Endodermal cell (in vitro differentiated cells): ENCODE results near the gene NDFIP2. TPM values are rescaled to one million over a fixed set of nuclear protein-coding genes. Genes with fewer than 3 reads are reported as not detected.

ENCODE experiments used
- DNase-seq: peaks from one replicate; pipeline ENCODE4 v3.0.0-alpha.2; 2017
- H3K27ac ChIP-seq: 2 replicates; pipeline ENCODE4 v1.5.1; 2013; ENCODE audit warnings: mild to moderate bottlenecking, low read depth, low read length, moderate library complexity
- H3K27me3 ChIP-seq: 2 replicates; pipeline ENCODE4 v1.6.1; 2013; ENCODE audit warnings: mild to moderate bottlenecking, low read length, moderate library complexity; ENCODE audit not compliant: insufficient read depth, control insufficient read depth, poor library complexity, severe bottlenecking
- H3K36me3 ChIP-seq: 2 replicates; pipeline ENCODE4 v1.7.0; 2013; ENCODE audit warnings: mild to moderate bottlenecking, low read length, moderate library complexity; ENCODE audit not compliant: control insufficient read depth, insufficient read depth
- H3K4me1 ChIP-seq: one replicate; pipeline ENCODE4 v1.7.0; 2013; ENCODE audit warnings: low read length; ENCODE audit not compliant: control insufficient read depth, insufficient read depth
- H3K4me3 ChIP-seq: 2 replicates; pipeline ENCODE4 v1.5.1; 2013; ENCODE audit warnings: mild to moderate bottlenecking, low read length, moderate library complexity
- H3K9ac ChIP-seq: 2 replicates; pipeline ENCODE4 v1.6.1; 2013; ENCODE audit warnings: mild to moderate bottlenecking, low read length, moderate library complexity; ENCODE audit not compliant: poor library complexity, severe bottlenecking; ENCODE audit errors: extremely low read depth
- H3K9me3 ChIP-seq: 2 replicates; pipeline ENCODE4 v1.6.1; 2013; ENCODE audit warnings: mild to moderate bottlenecking, low read length, moderate library complexity; ENCODE audit not compliant: control insufficient read depth
- H3K27ac Mint-ChIP-seq: 2 replicates; pipeline ENCODE4 v1.8.0; 2020; ENCODE audit warnings: mixed read lengths
- H3K27me3 Mint-ChIP-seq: 2 replicates; pipeline ENCODE4 v1.8.0; 2021; ENCODE audit warnings: mild to moderate bottlenecking, mixed read lengths; ENCODE audit not compliant: insufficient read depth
- H3K36me3 Mint-ChIP-seq: 2 replicates; pipeline ENCODE4 v1.8.0; 2020; ENCODE audit warnings: low read depth, mixed read lengths
- H3K4me1 Mint-ChIP-seq: 2 replicates; pipeline ENCODE4 v1.8.0; 2020; ENCODE audit warnings: mixed read lengths
- H3K4me3 Mint-ChIP-seq: 2 replicates; pipeline ENCODE4 v1.8.0; 2020; ENCODE audit warnings: mild to moderate bottlenecking, moderate library complexity, mixed read lengths
- H3K9me3 Mint-ChIP-seq: 2 replicates; pipeline ENCODE4 v1.8.0; 2020; ENCODE audit warnings: mild to moderate bottlenecking, mixed read lengths
- CTCF ChIP-seq: fragments of 200-600 bp; sonication (generic); conservative IDR thresholded peaks from 2 replicates; pipeline ENCODE4 v1.5.0; 2021; ENCODE audit warnings: antibody characterized with exemption, mild to moderate bottlenecking
- WGBS, 2 experiments: methylation state at CpG; one replicate each; pipeline versions ENCODE4 v1.1.5 to v1.1.7; 2013; ENCODE audit warnings: missing lambda C conversion rate in 2 of 2, mixed read lengths in 1 of 2; ENCODE audit not compliant: insufficient coverage in 1 of 2, insufficient read length in 1 of 2; 5-methylcytosine and 5-hydroxymethylcytosine counted together
- total RNA-seq, 2 donors: library from RNA; stranded (reverse); fragmentation: NEBNext Ultra II Directional in 1 of 2; extraction: Animal tissue kit (Norgen Biotek cat#: 25700) in 1 of 2; gene quantifications; 2 replicates in 1 of 2; 3 replicates in 1 of 2; pipeline ENCODE4 v1.2.1, GENCODE V29; 2021

Gene NDFIP2
- total RNA-seq, 2 donors from 2014 or later = 27.9 to 29.2 TPM

GRCh38 chr13:79492918-79493594 lies 12.1 kb downstream of the NDFIP2 start:
- Histone ChIP-seq H3K27me3 (no peaks in the 10 kb centered on the region), H3K9ac (no peak overlapping the region), H3K36me3 (no peaks in the 10 kb centered on the region), H3K9me3 (no peaks in the 10 kb centered on the region), H3K4me1 (no peaks in the 10 kb centered on the region), H3K4me3 (no peak overlapping the region), H3K27ac (no peak overlapping the region)
- Mint-ChIP-seq H3K4me1 (peaks cover 36% of the 10 kb centered on the region), H3K27ac (no peak overlapping the region), H3K27me3 (no peaks in the 10 kb centered on the region), H3K36me3 (peaks cover 7% of the 10 kb centered on the region), H3K9me3 (no peaks in the 10 kb centered on the region), H3K4me3 (no peak overlapping the region)
- 98 to 100% methylated on average over 2 of the region's 2 CpGs for WGBS, 2 experiments
- TF ChIP-seq CTCF = no peak
- no peak for DNase-seq

- TF ChIP-seq CTCF = no peak
- Histone ChIP-seq H3K4me3 (no peak overlapping the region), H3K27me3 (no peaks in the 10 kb centered on the region), H3K36me3 (no peaks in the 10 kb centered on the region), H3K4me1 (no peaks in the 10 kb centered on the region), H3K27ac (no peak overlapping the region), H3K9me3 (no peaks in the 10 kb centered on the region), H3K9ac (no peak overlapping the region)
- Mint-ChIP-seq H3K4me1 (peaks cover 30% of the 10 kb centered on the region), H3K27me3 (no peaks in the 10 kb centered on the region), H3K4me3 (no peak overlapping the region), H3K36me3 (no peaks in the 10 kb centered on the region), H3K9me3 (no peaks in the 10 kb centered on the region), H3K27ac (no peak overlapping the region)
- WGBS, 2 experiments = 75% methylated on average over 1 of the region's 1 CpG; no CpG with 5 or more reads in 1 of the 2 experiments
- no peak for DNase-seq
Measured at GRCh38 chr13:79496188-79496587, 15.2 kb downstream of the NDFIP2 start.

GRCh38 chr13:79497064-79497463 lies 16.1 kb downstream of the NDFIP2 start:
- Histone ChIP-seq H3K9ac (no peak overlapping the region), H3K4me1 (no peaks in the 10 kb centered on the region), H3K27ac (no peak overlapping the region), H3K36me3 (no peaks in the 10 kb centered on the region), H3K27me3 (no peaks in the 10 kb centered on the region), H3K4me3 (no peak overlapping the region), H3K9me3 (no peaks in the 10 kb centered on the region)
- H3K27me3 Mint-ChIP-seq = no peaks in the 10 kb centered on the region
- WGBS, 2 experiments = 92 to 100% methylated on average over 1 of the region's 1 CpG
- peaks cover 28% of the 10 kb centered on the region for H3K4me1 Mint-ChIP-seq
- no peaks in the 10 kb centered on the region for H3K9me3 Mint-ChIP-seq
- DNase-seq = no peak
- H3K4me3 Mint-ChIP-seq = no peak overlapping the region
- no peak for TF ChIP-seq CTCF
- H3K27ac Mint-ChIP-seq = no peak overlapping the region
- no peaks in the 10 kb centered on the region for H3K36me3 Mint-ChIP-seq
